NB4 (cell line): Measurements from ENCODE around the gene NWD2.

Experiments
- DNase-seq: peaks from one replicate; pipeline ENCODE4 v3.0.0; 2010; ENCODE audit warnings: low read depth
- H3K4me3 ChIP-seq: one replicate; pipeline ENCODE4 v1.5.1; 2011; ENCODE audit warnings: mild to moderate bottlenecking, low read depth, low read length, moderate library complexity
- MYC ChIP-seq: IDR thresholded peaks from 2 replicates; pipeline ENCODE4 v1.6.1; 2011; ENCODE audit warnings: low read depth, low read length
- POLR2A ChIP-seq: IDR thresholded peaks from 2 replicates; pipeline ENCODE4 v1.6.1; 2011; ENCODE audit warnings: mild to moderate bottlenecking; ENCODE audit not compliant: insufficient read length; ENCODE audit errors: extremely low read depth
- TF ChIP-seq, protein P1 (sequence below): IDR thresholded peaks from 2 replicates; pipeline ENCODE4 v1.6.1; 2011; ENCODE audit warnings: low read depth, low read length
- TF ChIP-seq, protein P2 (sequence below): IDR thresholded peaks from one replicate; pipeline ENCODE4 v1.5.1; 2012; ENCODE audit warnings: low read depth, low read length

NWD2 gene

DNA sequence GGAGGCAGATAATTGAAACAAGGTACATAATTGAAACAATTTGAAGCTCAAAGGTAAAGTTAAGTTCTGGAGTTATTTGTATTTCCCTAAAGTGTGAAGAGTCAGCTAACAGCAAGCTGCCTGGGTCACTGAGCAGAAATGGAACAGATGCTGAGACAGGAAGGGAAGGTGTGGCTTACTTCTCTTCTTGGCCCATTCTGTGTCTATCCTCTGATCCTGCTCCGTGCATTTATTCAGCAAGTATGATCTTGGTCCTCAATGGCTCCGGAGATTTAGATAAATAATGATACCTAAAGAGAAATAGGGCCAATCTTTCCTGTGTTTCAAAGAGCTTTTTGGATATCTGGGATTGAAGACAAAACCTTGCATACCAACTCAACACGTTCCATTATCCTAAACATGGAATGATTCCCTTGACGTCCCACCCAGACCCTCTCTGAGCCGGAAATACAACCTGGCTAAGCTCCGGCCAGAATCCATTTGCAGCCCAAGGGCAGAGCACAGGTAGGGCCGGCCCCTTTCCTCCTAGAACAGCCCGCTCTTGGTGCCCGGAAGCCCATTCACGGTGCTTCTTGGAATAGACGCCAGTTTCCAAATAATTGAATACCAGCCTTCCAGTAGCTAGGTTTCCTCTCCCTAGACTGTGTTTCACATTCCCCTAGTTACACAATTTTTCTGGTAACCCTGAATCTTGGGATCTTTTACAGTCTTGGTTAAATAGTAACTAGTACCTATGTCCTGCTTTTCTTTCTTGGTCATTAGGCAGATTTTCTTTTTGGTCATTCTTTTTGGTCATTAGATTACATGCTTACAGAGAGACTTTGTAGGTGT, 211.0 kb downstream of the NWD2 start:
- H3K4me3 ChIP-seq: no peak overlapping the region
- TF ChIP-seq MYC (no peak), POLR2A (no peak)
- TF ChIP-seq, protein P1, sequence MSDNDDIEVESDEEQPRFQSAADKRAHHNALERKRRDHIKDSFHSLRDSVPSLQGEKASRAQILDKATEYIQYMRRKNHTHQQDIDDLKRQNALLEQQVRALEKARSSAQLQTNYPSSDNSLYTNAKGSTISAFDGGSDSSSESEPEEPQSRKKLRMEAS: no peak
- TF ChIP-seq, protein P2, sequence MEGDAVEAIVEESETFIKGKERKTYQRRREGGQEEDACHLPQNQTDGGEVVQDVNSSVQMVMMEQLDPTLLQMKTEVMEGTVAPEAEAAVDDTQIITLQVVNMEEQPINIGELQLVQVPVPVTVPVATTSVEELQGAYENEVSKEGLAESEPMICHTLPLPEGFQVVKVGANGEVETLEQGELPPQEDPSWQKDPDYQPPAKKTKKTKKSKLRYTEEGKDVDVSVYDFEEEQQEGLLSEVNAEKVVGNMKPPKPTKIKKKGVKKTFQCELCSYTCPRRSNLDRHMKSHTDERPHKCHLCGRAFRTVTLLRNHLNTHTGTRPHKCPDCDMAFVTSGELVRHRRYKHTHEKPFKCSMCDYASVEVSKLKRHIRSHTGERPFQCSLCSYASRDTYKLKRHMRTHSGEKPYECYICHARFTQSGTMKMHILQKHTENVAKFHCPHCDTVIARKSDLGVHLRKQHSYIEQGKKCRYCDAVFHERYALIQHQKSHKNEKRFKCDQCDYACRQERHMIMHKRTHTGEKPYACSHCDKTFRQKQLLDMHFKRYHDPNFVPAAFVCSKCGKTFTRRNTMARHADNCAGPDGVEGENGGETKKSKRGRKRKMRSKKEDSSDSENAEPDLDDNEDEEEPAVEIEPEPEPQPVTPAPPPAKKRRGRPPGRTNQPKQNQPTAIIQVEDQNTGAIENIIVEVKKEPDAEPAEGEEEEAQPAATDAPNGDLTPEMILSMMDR: no peak
- no peak for DNase-seq

DNA sequence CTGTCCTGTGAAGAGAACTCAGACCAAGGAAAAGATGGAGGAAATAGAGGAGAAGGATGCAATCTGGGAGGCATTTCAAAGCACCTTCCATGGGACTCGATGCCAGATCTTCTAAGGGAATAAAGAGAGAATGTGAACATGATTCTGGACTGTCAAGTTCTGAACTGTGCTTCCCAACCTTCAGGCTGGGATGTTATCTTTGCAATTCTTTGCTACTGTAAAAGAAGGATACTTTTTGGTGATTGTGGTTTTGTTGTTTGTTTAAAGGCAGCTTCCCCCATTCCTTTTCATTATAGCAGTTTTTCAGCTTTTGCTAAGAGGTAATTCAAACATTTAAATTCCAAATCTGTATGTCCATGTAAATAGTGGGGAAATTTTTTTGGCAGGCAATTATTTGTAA, 217.3 kb downstream of the NWD2 start:
- TF ChIP-seq POLR2A (no peak), MYC (no peak)
- TF ChIP-seq, protein P2: no peak
- TF ChIP-seq, protein P1: no peak
- no peak overlapping the region for H3K4me3 ChIP-seq
- DNase-seq: no peak

DNA sequence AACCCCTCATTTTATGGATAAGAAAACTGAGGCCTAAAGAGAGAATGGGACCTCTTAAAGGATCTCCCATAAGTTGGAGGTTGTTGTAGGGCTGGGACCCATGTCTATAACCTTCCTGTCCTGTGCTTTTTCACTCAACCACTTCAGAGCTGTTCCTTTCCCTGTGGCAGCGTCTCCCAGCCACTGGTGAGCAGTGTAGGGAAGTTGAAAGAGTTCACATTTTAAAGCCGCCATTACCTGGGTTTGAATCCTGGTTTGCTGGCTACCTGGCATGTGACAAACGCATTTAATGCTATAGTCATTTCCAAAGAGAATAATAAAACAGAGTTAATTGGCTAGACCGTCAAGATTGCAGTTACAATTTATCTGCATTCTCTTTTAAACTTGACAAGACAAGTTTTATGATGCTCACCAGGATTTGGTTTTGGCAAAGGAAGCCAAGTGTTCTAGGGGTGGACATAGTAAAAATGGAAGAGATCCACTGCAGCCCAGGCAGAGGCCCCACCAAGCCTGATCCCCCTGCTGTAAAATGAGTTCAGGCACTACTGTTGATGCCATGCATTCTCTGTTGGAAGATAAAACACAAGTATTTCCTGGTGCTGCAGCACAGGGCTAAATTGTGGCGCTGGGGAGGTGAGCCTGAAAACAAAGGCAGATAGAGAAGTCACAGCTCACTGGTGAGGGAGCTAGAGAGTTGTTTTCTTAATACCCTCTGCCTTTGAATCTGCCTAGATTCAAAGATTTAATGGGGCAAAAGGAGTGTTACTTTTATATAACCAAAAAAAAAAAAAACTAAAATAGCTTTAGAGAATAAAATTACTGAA, 218.7 kb downstream of the NWD2 start:
- no peak for TF ChIP-seq POLR2A
- TF ChIP-seq, protein P1: no peak
- H3K4me3 ChIP-seq: no peak overlapping the region
- no peak for DNase-seq

DNA sequence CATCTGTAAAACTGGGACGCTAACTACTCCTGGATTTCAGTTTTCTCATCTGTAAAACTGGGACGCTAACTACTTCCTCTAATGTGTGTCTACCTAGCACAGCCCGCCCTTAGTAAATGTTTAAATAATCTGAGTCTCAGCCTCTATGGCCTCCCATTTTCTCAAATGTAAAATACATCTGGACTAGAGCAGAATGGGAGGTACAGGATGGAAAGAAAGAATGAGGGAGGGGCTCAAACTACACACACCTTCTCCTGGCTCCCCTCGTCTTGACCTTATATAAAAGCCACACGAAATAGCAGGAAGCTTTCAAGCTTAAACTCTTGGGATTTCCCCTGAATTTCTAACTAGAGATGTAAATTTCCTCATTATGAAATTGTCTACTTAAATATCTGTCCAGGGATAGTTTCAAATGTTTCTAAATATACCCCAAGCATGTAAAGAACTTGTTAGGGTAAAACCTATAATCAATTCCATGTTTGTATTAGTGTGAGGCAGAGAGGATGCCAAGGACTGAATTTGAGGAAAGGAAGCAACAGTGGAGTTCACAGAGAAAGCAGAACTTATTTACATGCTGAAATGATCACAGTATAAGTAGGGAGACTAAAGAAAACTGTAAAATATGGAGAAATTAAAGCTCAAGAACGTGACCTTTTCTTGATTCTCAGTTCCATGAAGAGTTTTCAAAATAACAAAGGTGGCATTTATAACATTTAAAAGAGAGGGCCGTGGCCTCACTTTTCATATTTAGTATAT, 220.0 kb downstream of the NWD2 start:
- no peak for DNase-seq
- H3K4me3 ChIP-seq: no peak overlapping the region
- TF ChIP-seq, protein P2: no peak
- TF ChIP-seq, protein P1: no peak
- TF ChIP-seq POLR2A: no peak
- TF ChIP-seq MYC: no peak

DNA sequence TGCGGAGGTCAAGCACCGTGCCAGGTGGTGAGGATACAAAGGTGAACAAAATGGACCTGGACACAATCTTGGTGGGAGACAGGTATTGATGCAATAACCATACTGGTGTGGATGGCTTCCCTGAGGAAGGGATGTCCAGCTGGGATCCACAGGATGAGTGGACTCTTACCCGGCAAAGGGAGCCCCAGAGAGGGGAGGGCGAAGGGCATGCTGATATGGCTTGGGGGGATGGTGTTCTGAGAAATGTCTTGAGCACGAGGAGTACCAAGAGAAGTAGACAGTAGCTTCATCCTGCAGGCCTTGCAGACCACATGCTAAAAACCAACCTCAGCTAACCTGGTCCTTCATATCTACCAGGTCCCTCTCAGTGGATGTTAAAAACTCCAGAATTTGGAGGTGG, 220.8 kb downstream of the NWD2 start:
- no peak overlapping the region for H3K4me3 ChIP-seq
- DNase-seq: no peak
- TF ChIP-seq, protein P1: no peak
- TF ChIP-seq, protein P2: no peak
- TF ChIP-seq MYC: no peak
- TF ChIP-seq POLR2A: no peak
